Measurements from ENCODE around the gene ZNF132.

- TF ChIP-seq SAP30 (IDR thresholded peaks at IDR 0.05; ENCODE audit: borderline replicate concordance, insufficient read depth, low read depth, low read length, poor library complexity, severe bottlenecking) (peak; percentile 10), ZNF766 (CRISPR knock-in tag; conservative IDR thresholded peaks at IDR 0.05) (no peak), ZNF212 (CRISPR knock-in tag; IDR thresholded peaks at IDR 0.05) (no peak)
Observed at GRCh38 chr19:58387338-58388174, 52.4 kb downstream of the ZNF132 start.

All from K562 (cell line).